Stimulated activated naive B cell treated with anti-CD40 and anti-IgM and Interleukin-4, amounts not matched to agents 10 μg/mL and 1 μg/mL and 100 μg/mL, for 72 hours (primary cell): ENCODE measurements around the gene TMC3.
A peak's percentile ranks its signal among the peaks of the same experiment; 100 is the strongest.
"Not testable (repeated sequence)": the region's sequence is repeated elsewhere in the genome, so short reads cannot be mapped to it uniquely, and the experiment has no call there.

Source experiments
- ATAC-seq, 2 donors: fragments of 150-1000 bp; cut with Tn5 transposase; replicated peaks; 2 replicates each; pipeline ENCODE4 v1.10.0; 2021; ENCODE audit warnings: moderate library complexity in 1 of 2
- DNase-seq: peaks from one replicate; pipeline ENCODE4 v3.0.0; 2021
- H3K27ac Mint-ChIP-seq: one replicate; pipeline ENCODE4 v1.8.0; 2022; ENCODE audit warnings: mild to moderate bottlenecking, mixed read lengths
- H3K27me3 Mint-ChIP-seq, 2 donors: one replicate each; pipeline ENCODE4 v1.8.0; 2022; ENCODE audit warnings: mixed read lengths in 2 of 2
- H3K36me3 Mint-ChIP-seq, 2 donors: one replicate each; pipeline ENCODE4 v1.8.0; 2022; ENCODE audit warnings: mixed read lengths in 2 of 2, mild to moderate bottlenecking in 1 of 2
- H3K4me1 Mint-ChIP-seq, 2 donors: one replicate each; pipeline ENCODE4 v1.8.0; 2022; ENCODE audit warnings: mixed read lengths in 2 of 2, mild to moderate bottlenecking in 1 of 2
- H3K4me3 Mint-ChIP-seq, 2 donors: one replicate each; pipeline ENCODE4 v1.8.0; 2022; ENCODE audit warnings: mild to moderate bottlenecking in 2 of 2, mixed read lengths in 2 of 2, moderate library complexity in 1 of 2
- H3K9me3 Mint-ChIP-seq, 2 donors: one replicate each; pipeline ENCODE4 v1.8.0; 2022; ENCODE audit warnings: mixed read lengths in 2 of 2, mild to moderate bottlenecking in 1 of 2

The TMC3 gene

GRCh38 chr15:81331600-81331999, 42.4 kb downstream of the TMC3 start:
- no peak overlapping the region for H3K4me3 Mint-ChIP-seq
- no peak for ATAC-seq

DNA sequence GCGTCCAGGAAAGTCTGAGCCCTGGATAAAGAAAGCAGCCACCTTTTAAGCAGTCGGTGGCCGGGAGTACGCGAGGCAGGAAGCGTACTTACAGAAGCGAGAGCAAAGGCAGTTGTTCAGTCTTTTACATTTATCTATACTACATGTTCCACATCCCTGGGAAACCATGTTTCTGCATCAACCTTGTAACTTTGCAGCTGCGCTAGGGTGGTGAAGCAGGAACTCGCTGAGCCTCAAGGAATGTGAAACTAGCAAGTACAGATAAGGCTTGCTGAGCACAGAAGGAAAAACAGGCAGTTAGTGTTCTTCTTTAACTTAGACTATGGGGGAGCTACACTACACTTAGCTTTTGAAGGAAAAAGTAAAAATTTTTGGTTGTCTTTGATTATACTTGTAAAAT, 42.9 kb downstream of the TMC3 start:
- H3K27me3 Mint-ChIP-seq, DNase-seq, ATAC-seq, H3K36me3 Mint-ChIP-seq, H3K9me3 Mint-ChIP-seq: not testable (repeated sequence)
- H3K4me3 Mint-ChIP-seq, result peak overlapping the region in 1 of 2 donors; percentile 45
- peak overlapping the region; percentile 39 for H3K27ac Mint-ChIP-seq
- peaks cover 6 to 27% of the 10 kb centered on the region in 2 donors for H3K4me1 Mint-ChIP-seq

More at GRCh38 chr15:81331600-81331999, 42.4 kb downstream of the TMC3 start:
- no peak for DNase-seq
- no peak overlapping the region for H3K27ac Mint-ChIP-seq
- peaks cover 6 to 31% of the 10 kb centered on the region in 2 donors for H3K4me1 Mint-ChIP-seq
- no peaks in the 10 kb centered on the region for H3K27me3 Mint-ChIP-seq
- no peaks in the 10 kb centered on the region for H3K36me3 Mint-ChIP-seq
- H3K9me3 Mint-ChIP-seq, result no peaks in the 10 kb centered on the region

DNA sequence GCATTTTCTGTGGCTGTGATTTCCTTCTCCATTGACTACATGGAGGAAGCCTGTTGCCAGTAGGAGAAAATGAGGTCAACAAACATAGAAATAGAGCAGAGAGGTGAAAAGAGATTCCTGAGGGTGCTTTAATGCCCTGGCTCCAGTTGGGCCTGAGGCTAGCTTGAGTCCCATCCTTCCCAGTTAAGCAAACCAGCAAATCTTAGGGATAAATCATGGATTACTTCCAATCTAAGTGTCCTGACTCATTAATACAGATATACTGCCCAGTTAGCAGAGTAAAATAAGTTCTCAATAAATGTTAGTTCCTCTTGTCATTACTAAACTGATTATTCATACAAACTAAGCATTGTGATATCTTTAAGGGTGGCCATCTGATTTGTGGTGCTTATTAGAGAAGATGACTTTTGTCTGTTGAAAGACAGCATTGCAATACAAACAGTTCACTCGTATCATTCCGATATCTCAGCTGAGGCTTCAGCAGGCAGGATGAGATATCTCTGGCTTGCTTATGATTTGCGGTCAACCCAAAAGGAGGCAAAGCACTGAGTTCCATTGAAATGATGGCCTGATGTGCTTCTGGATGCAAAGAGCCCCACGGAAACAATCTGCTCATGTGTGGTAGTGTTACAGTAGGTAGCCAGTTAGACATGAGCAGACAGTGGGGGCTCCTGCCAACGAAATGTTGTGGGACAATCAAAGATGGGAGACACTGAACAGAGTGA, 43.5 kb downstream of the TMC3 start:
- H3K27ac Mint-ChIP-seq, result peak overlapping the region; percentile 39
- ATAC-seq, result no peak
- H3K27me3 Mint-ChIP-seq, result no peaks in the 10 kb centered on the region
- H3K4me3 Mint-ChIP-seq, result peak overlapping the region in 1 of 2 donors; percentile 45
- H3K36me3 Mint-ChIP-seq, result no peaks in the 10 kb centered on the region
- H3K4me1 Mint-ChIP-seq, result peaks cover 6 to 27% of the 10 kb centered on the region in 2 donors
- no peak for DNase-seq
- H3K9me3 Mint-ChIP-seq, result no peaks in the 10 kb centered on the region

DNA sequence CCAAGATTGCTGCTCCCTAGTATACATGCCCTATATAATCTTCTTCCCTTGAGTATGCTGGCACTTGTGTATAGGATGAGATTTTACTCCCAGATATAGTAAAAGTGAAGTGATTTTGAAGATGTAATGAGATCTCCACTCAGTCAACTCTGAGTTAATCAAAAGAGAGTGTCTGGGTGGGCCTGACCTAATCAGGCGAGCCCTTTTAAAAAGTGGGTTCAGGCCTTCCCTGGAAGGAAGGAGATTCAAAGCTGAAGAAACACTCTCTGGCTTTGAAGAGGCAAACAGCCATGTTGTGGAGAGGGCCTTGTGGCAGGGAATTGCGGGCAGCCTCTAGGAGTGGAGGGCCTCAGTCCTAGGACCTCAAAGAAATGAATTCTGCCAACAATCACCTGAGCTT, 44.6 kb downstream of the TMC3 start:
- Mint-ChIP-seq H3K4me1 (peaks cover 14 to 35% of the 10 kb centered on the region in 2 donors), H3K27me3 (no peaks in the 10 kb centered on the region), H3K9me3 (no peaks in the 10 kb centered on the region), H3K27ac (no peak overlapping the region), H3K36me3 (no peaks in the 10 kb centered on the region), H3K4me3 (no peak overlapping the region)
- ATAC-seq, result no peak
- DNase-seq, result no peak

DNA sequence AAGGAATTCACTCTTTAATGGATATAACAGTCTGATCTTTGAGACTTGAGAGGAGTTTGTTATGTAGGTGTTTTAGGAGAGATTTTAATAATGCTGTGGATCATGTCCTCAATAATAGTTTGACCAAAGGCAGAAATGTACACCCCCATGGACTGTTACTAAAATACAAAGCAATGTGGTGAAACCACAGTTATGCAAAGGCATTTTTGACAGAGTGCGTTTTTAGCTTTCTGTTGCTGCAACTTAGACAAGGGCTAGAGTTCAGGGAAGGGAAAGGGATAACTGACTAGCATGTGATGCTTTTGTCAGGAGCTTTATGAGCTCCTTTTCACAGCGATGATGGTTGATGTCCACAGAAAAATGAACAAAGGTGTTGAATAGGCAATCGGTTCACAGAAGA, 46.5 kb downstream of the TMC3 start:
- ATAC-seq (no peak), DNase-seq (no peak)
- no peaks in the 10 kb centered on the region for H3K9me3 Mint-ChIP-seq
- no peaks in the 10 kb centered on the region for H3K36me3 Mint-ChIP-seq
- H3K27ac Mint-ChIP-seq, result no peak overlapping the region
- H3K4me1 Mint-ChIP-seq, result peaks cover 24 to 41% of the 10 kb centered on the region in 2 donors
- H3K4me3 Mint-ChIP-seq, result no peak overlapping the region
- H3K27me3 Mint-ChIP-seq, result no peaks in the 10 kb centered on the region

DNA sequence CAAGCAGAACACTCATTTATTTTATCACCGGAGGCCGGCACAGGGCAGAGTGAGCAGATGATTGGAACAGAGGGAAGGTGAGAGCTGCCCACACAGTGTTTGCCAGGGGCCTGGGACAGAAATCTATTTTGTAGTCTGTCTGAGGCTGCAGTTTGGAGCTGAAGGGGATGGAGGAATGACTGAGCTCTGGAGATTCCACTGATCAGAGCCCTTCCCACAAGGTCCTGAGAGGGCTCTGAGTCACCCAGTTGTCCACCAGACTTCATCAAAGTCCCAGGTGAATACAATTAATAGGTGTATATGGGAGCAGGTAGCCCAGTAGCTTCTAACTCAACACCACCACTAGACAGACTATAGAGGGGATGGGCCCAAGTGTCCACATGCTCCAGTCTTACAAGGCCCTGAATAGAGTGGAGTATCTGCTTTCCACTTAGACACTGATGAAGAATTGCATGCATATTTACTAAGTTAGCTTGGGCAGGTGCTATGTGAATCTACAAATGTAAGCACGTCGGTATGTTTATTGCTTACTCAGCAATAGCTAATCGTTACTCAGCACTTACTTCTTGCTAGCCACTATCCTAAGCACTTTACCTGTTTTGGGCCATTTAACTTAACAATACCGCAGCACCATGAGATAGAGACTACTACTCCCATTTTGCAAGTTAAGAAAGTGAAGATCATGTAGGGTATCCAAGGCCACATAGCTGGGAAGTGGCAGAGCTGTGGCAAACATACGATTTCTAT, 47.4 kb downstream of the TMC3 start:
- Mint-ChIP-seq H3K9me3 (no peaks in the 10 kb centered on the region), H3K4me1 (peaks cover 26 to 42% of the 10 kb centered on the region in 2 donors), H3K36me3 (peaks cover 0 to 3% of the 10 kb centered on the region in 2 donors), H3K27me3 (no peaks in the 10 kb centered on the region), H3K27ac (no peak overlapping the region), H3K4me3 (no peak overlapping the region)
- no peak for DNase-seq
- ATAC-seq, result no peak

GRCh38 chr15:81323944-81324881, 49.8 kb downstream of the TMC3 start, which contains the start of gene STARD5:
TSS of gene STARD5 (minus strand) at chr15:81324141. CDS start at chr15:81324099, 42 bp downstream.
- Mint-ChIP-seq H3K27me3 (no peaks in the 10 kb centered on the region), H3K4me3 (peak within 1 kb of the TSS; percentile 96 to 98), H3K9me3 (no peaks in the 10 kb centered on the region), H3K36me3 (peaks cover 0 to 13% of the 10 kb centered on the region in 2 donors), H3K27ac (peak within 1 kb of the TSS; percentile 93), H3K4me1 (peaks cover 28 to 40% of the 10 kb centered on the region in 2 donors)
- peak; percentile 100 for ATAC-seq
- DNase-seq, result peak; percentile 94

- Mint-ChIP-seq H3K27ac (peak overlapping the region; percentile 93), H3K9me3 (no peaks in the 10 kb centered on the region), H3K27me3 (no peaks in the 10 kb centered on the region), H3K36me3 (peaks cover 0 to 20% of the 10 kb centered on the region in 2 donors), H3K4me3 (peak overlapping the region; percentile 96 to 98), H3K4me1 (peaks cover 31 to 47% of the 10 kb centered on the region in 2 donors)
- DNase-seq (no peak), ATAC-seq (peak; percentile 22 to 26)
Measured at GRCh38 chr15:81323559-81323943, 50.5 kb downstream of the TMC3 start.

DNA sequence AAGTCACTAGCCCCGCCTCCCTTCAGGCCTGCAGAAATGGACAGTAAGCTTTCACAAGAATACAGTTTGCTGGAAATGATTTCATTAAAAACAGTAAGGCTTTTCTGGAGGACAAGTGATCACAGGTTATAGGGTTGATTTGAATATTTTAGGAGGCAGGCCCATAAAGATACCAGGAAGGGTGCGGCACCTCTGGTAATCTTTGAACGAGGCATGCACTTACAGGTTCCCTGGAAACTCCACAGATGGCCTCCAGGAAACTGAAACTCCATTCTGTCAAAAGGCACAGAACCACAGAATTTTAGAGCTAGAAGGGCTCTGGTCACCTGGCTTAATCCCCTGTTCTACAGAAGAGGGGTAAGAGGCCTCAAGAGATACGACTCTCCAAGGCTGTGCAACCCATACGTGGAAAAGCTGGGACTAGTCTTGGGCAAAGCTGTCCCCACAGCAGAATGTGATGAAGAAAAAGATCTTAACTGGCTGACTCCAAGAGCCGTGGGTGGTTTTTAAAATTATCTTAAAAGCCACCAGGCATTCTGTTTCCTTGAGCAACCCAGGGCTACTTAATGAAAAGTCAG, 51.2 kb downstream of the TMC3 start:
- Mint-ChIP-seq H3K27ac (peak overlapping the region; percentile 31), H3K27me3 (no peaks in the 10 kb centered on the region), H3K4me3 (peak overlapping the region; percentile 39 to 59), H3K9me3 (no peaks in the 10 kb centered on the region), H3K4me1 (peaks cover 39 to 55% of the 10 kb centered on the region in 2 donors), H3K36me3 (peaks cover 0 to 27% of the 10 kb centered on the region in 2 donors)
- DNase-seq (no peak), ATAC-seq (no peak)

DNA sequence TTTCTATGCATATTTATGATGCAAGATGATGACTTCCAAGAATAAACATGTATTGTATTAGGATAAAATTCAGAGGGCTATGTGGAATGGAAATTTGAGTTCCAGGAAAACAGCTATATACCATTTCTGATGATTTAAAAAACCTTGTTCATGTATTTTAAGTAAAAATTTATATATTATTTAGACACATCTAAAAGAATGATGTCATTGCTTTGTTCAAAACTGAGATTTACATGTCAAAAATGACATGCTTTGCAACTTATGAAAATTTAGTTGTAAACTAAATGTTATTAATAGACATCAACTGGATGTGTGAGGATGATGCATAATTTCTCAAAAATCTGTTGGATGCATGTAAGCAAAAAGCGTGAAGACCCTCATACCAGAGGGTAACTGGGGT, 52.3 kb downstream of the TMC3 start:
- ATAC-seq, result no peak
- H3K4me1 Mint-ChIP-seq, result peaks cover 48 to 66% of the 10 kb centered on the region in 2 donors
- H3K36me3 Mint-ChIP-seq, result peaks cover 3 to 36% of the 10 kb centered on the region in 2 donors
- no peak overlapping the region for H3K4me3 Mint-ChIP-seq
- no peaks in the 10 kb centered on the region for H3K27me3 Mint-ChIP-seq
- no peak overlapping the region for H3K27ac Mint-ChIP-seq
- no peaks in the 10 kb centered on the region for H3K9me3 Mint-ChIP-seq
- DNase-seq, result no peak

GRCh38 chr15:81317642-81318017, 56.4 kb downstream of the TMC3 start:
- Mint-ChIP-seq H3K9me3 (no peaks in the 10 kb centered on the region), H3K27me3 (no peaks in the 10 kb centered on the region), H3K27ac (peak overlapping the region; percentile 65), H3K36me3 (peaks cover 21 to 66% of the 10 kb centered on the region in 2 donors), H3K4me3 (peak overlapping the region in 1 of 2 donors; percentile 21), H3K4me1 (peaks cover 58 to 80% of the 10 kb centered on the region in 2 donors)
- no peak for ATAC-seq
- DNase-seq, result no peak

- no peak for ATAC-seq
- Mint-ChIP-seq H3K36me3 (peaks cover 29 to 75% of the 10 kb centered on the region in 2 donors), H3K4me3 (no peak overlapping the region), H3K4me1 (peaks cover 66 to 85% of the 10 kb centered on the region in 2 donors), H3K9me3 (no peaks in the 10 kb centered on the region), H3K27ac (peak overlapping the region; percentile 89), H3K27me3 (no peaks in the 10 kb centered on the region)
- DNase-seq, result no peak
Measured at GRCh38 chr15:81316267-81316666, 57.7 kb downstream of the TMC3 start.

- DNase-seq, result no peak
- no peak overlapping the region for H3K4me3 Mint-ChIP-seq
Measured at GRCh38 chr15:81315452-81316175, 58.4 kb downstream of the TMC3 start.

More at GRCh38 chr15:81315452-81316175, 58.4 kb downstream of the TMC3 start:
- no peaks in the 10 kb centered on the region for H3K27me3 Mint-ChIP-seq
- ATAC-seq, result peak in 1 of 2 donors; percentile 13
- peaks cover 70 to 92% of the 10 kb centered on the region in 2 donors for H3K4me1 Mint-ChIP-seq
- no peaks in the 10 kb centered on the region for H3K9me3 Mint-ChIP-seq
- peaks cover 29 to 82% of the 10 kb centered on the region in 2 donors for H3K36me3 Mint-ChIP-seq
- peak overlapping the region; percentile 89 for H3K27ac Mint-ChIP-seq
